ENCODE measurements around the gene MRPL11.

GRCh38 chr11:66447012-66447411, 8.4 kb upstream of the MRPL11 start:
- TF ChIP-seq POLR2AphosphoS5 (IDR thresholded peaks at IDR 0.05) (no peak), CTCF (IDR thresholded peaks at IDR 0.05 in 8 of 11, conservative IDR thresholded peaks at IDR 0.05 in 3 of 11) (no peak)

Measured in spleen (tissue), 7 donors.